CD14-positive monocyte (primary cell): ENCODE results near the gene CFAP157. TPM values are rescaled to one million over a fixed set of nuclear protein-coding genes. Genes with fewer than 3 reads are reported as not detected.

Source experiments
- DNase-seq, 3 donors: peaks; one replicate each; pipeline ENCODE4 v3.0.0-alpha.2; 2011 to 2022
- H2AFZ ChIP-seq: 2 replicates; pipeline ENCODE4 v1.6.0; 2012; ENCODE audit warnings: mild to moderate bottlenecking, low read depth, low read length, inconsistent platforms; ENCODE audit not compliant: insufficient read depth, poor library complexity, severe bottlenecking
- H3K27ac ChIP-seq, 2 donors: 1 replicate in 1 of 2; 2 replicates in 1 of 2; pipeline ENCODE4 v1.5.1; 2012 to 2013; ENCODE audit warnings: low read length in 2 of 2, control low read depth in 1 of 2, inconsistent platforms in 1 of 2, low read depth in 1 of 2, mild to moderate bottlenecking in 1 of 2
- H3K27me3 ChIP-seq, 2 donors: one replicate each; pipeline versions ENCODE4 v1.6.0 to v1.6.1; 2011 to 2013; ENCODE audit warnings: low read length in 2 of 2; ENCODE audit not compliant: control insufficient read depth in 2 of 2, insufficient read depth in 2 of 2
- H3K36me3 ChIP-seq, 2 donors: replicated peaks in 1 of 2; 1 replicate in 1 of 2; 2 replicates in 1 of 2; pipeline versions ENCODE4 v1.5.1 to v1.6.1; 2012 to 2013; ENCODE audit warnings: low read length in 2 of 2, control low read depth in 1 of 2, inconsistent platforms in 1 of 2, mild to moderate bottlenecking in 1 of 2; ENCODE audit not compliant: insufficient read depth in 2 of 2, control insufficient read depth in 1 of 2
- H3K4me1 ChIP-seq, 2 donors: 1 replicate in 1 of 2; 2 replicates in 1 of 2; pipeline versions ENCODE4 v1.5.1 to v1.6.1; 2012 to 2013; ENCODE audit warnings: low read length in 2 of 2, control low read depth in 1 of 2, inconsistent platforms in 1 of 2, mild to moderate bottlenecking in 1 of 2, moderate library complexity in 1 of 2; ENCODE audit not compliant: insufficient read depth in 2 of 2, control insufficient read depth in 1 of 2
- H3K4me2 ChIP-seq: replicated peaks from 2 replicates; pipeline ENCODE3; 2012; ENCODE audit warnings: low read length, moderate library complexity, mild to moderate bottlenecking; ENCODE audit not compliant: poor library complexity, severe bottlenecking; ENCODE audit errors: extremely low read depth
- H3K4me3 ChIP-seq, 3 experiments: fragments of 200-600 bp in 1 of 3; sonication (generic) in 1 of 3; replicated peaks in 1 of 3; 1 replicate in 2 of 3; 2 replicates in 1 of 3; pipeline ENCODE4 v1.5.1; 2011 to 2013; ENCODE audit warnings: low read length in 3 of 3, mild to moderate bottlenecking in 3 of 3, control low read depth in 2 of 3, low read depth in 2 of 3, inconsistent platforms in 1 of 3, moderate library complexity in 1 of 3
- H3K79me2 ChIP-seq: 2 replicates; pipeline ENCODE4 v1.6.0; 2012; ENCODE audit warnings: mild to moderate bottlenecking, control low read depth, inconsistent platforms, low read length, moderate library complexity; ENCODE audit not compliant: insufficient read depth
- H3K9ac ChIP-seq: 2 replicates; pipeline ENCODE4 v1.6.0; 2017; ENCODE audit warnings: low read length, mild to moderate bottlenecking; ENCODE audit not compliant: insufficient read depth, poor library complexity, severe bottlenecking
- H3K9me3 ChIP-seq, 2 donors: replicated peaks in 1 of 2; 1 replicate in 1 of 2; 2 replicates in 1 of 2; pipeline versions ENCODE4 v1.5.1 to v1.6.1; 2012 to 2013; ENCODE audit warnings: low read length in 2 of 2, control low read depth in 1 of 2; ENCODE audit not compliant: control insufficient read depth in 1 of 2, insufficient read depth in 1 of 2
- H4K20me1 ChIP-seq: 2 replicates; pipeline ENCODE4 v1.6.0; 2012; ENCODE audit warnings: mild to moderate bottlenecking, low read length, control low read depth, moderate library complexity; ENCODE audit not compliant: insufficient read depth
- H3K27ac Mint-ChIP-seq, 7 donors: one replicate each; pipeline ENCODE4 v1.8.0; 2020; ENCODE audit warnings: mild to moderate bottlenecking in 7 of 7, mixed read lengths in 7 of 7, moderate library complexity in 6 of 7, inconsistent platforms in 2 of 7
- H3K27me3 Mint-ChIP-seq, 3 donors: one replicate each; pipeline ENCODE4 v1.8.0; 2021 to 2022; ENCODE audit warnings: low read depth in 3 of 3, mild to moderate bottlenecking in 3 of 3, mixed read lengths in 3 of 3, moderate library complexity in 3 of 3, inconsistent platforms in 1 of 3
- H3K36me3 Mint-ChIP-seq, 2 donors: one replicate each; pipeline ENCODE4 v1.8.0; 2020; ENCODE audit warnings: mixed read lengths in 2 of 2, inconsistent platforms in 1 of 2, mild to moderate bottlenecking in 1 of 2
- H3K4me1 Mint-ChIP-seq: one replicate; pipeline ENCODE4 v1.8.0; 2020; ENCODE audit warnings: mild to moderate bottlenecking, mixed read lengths
- H3K4me3 Mint-ChIP-seq, 2 donors: one replicate each; pipeline ENCODE4 v1.8.0; 2020; ENCODE audit warnings: mild to moderate bottlenecking in 2 of 2, mixed read lengths in 2 of 2, moderate library complexity in 1 of 2
- H3K9me3 Mint-ChIP-seq, 7 donors: one replicate each; pipeline ENCODE4 v1.8.0; 2020 to 2022; ENCODE audit warnings: mixed read lengths in 7 of 7, mild to moderate bottlenecking in 6 of 7, moderate library complexity in 6 of 7, inconsistent platforms in 2 of 7
- CTCF ChIP-seq: fragments of 200-600 bp; IDR thresholded peaks from one replicate; pipeline ENCODE4 v1.8.0; 2022; ENCODE audit warnings: antibody characterized with exemption, mild to moderate bottlenecking
- WGBS: methylation state at CpG from one replicate; pipeline ENCODE4 v1.1.5; 2013; ENCODE audit warnings: missing lambda C conversion rate; ENCODE audit not compliant: insufficient coverage; 5-methylcytosine and 5-hydroxymethylcytosine counted together
- intact Hi-C, 2 donors: fragments of 100-400 bp; cut with micrococcal nuclease; formaldehyde crosslinking; loops; one replicate each; pipeline versions ENCODE4 v1.15.0 to v1.15.1; 2023
- polyA plus RNA-seq, 3 donors: library from polyadenylated mRNA; depleted of rRNA in 1 of 3; unstranded in 2 of 3; stranded (reverse) in 1 of 3; fragments of 300-500 nt in 2 of 3; fragments of >200 nt in 1 of 3; fragmentation: Illumina TruSeq in 2 of 3; gene quantifications; 1 replicate in 2 of 3; 2 replicates in 1 of 3; pipeline ENCODE4 v1.2.3, GENCODE V29; 2012 to 2021

CFAP157 gene
- polyA plus RNA-seq, 3 donors: 0.06 to 0.09 TPM; not detected in 1

- Histone ChIP-seq H4K20me1 (no peaks in the 10 kb centered on the region), H2AFZ (no peak overlapping the region), H3K9me3 (no peaks in the 10 kb centered on the region), H3K79me2 (no peaks in the 10 kb centered on the region), H3K4me3 (no peak overlapping the region), H3K36me3 (no peaks in the 10 kb centered on the region), H3K4me1 (no peaks in the 10 kb centered on the region), H3K4me2 (no peak overlapping the region), H3K27me3 (no peaks in the 10 kb centered on the region), H3K9ac (no peak overlapping the region), H3K27ac (no peak overlapping the region)
- Mint-ChIP-seq H3K27ac (no peak overlapping the region), H3K9me3 (peaks cover 0 to 2% (median 0%) of the 10 kb centered on the region in 7 donors), H3K27me3 (peaks cover 2% of the 10 kb centered on the region in 3 donors), H3K4me1 (no peaks in the 10 kb centered on the region), H3K4me3 (no peak overlapping the region), H3K36me3 (no peaks in the 10 kb centered on the region)
- TF ChIP-seq CTCF: no peak
- DNase-seq: no peak
- intact Hi-C loops: loop anchor here in 1 of 2 donors (10.0 kb wide), 1 partner anchor 88 kb away; no protein-coding TSS in a partner anchor
- WGBS: 100% methylated on average over 5 of the region's 10 CpGs
Measured at GRCh38 chr9:127693143-127693542, 13.6 kb upstream of the CFAP157 start.

GRCh38 chr9:127693697-127694096, 13.1 kb upstream of the CFAP157 start:
- H3K79me2 ChIP-seq: no peaks in the 10 kb centered on the region
- no peak overlapping the region for H2AFZ ChIP-seq
- H3K4me3 Mint-ChIP-seq: no peak overlapping the region
- peaks cover under 1 to 2% of the 10 kb centered on the region in 2 donors for H3K4me1 ChIP-seq
- no peak for TF ChIP-seq CTCF
- no peak for DNase-seq
- H3K4me2 ChIP-seq: no peak overlapping the region
- no peaks in the 10 kb centered on the region for H4K20me1 ChIP-seq
- H3K9me3 ChIP-seq: no peaks in the 10 kb centered on the region
- no peaks in the 10 kb centered on the region for H3K27me3 ChIP-seq
- no CpG with 5 or more reads among the region's 4 CpGs for WGBS
- H3K36me3 ChIP-seq: no peaks in the 10 kb centered on the region
- H3K27me3 Mint-ChIP-seq: peaks cover 2 to 3% (median 2%) of the 10 kb centered on the region in 3 donors
- intact Hi-C loops: loop anchor here in 1 of 2 donors (10.0 kb wide), 1 partner anchor 89 kb away; no protein-coding TSS in a partner anchor
- H3K27ac Mint-ChIP-seq: no peak overlapping the region
- H3K4me3 ChIP-seq: no peak overlapping the region
- H3K9me3 Mint-ChIP-seq: peaks cover 0 to 2% (median 0%) of the 10 kb centered on the region in 7 donors
- H3K27ac ChIP-seq: no peak overlapping the region
- no peaks in the 10 kb centered on the region for H3K4me1 Mint-ChIP-seq
- H3K9ac ChIP-seq: no peak overlapping the region
- no peaks in the 10 kb centered on the region for H3K36me3 Mint-ChIP-seq
